Gastroesophageal sphincter (tissue), 4 donors: ENCODE measurements around the gene HLCS. TPM values are rescaled to one million over a fixed set of nuclear protein-coding genes. Genes with fewer than 3 reads are reported as not detected.

Experiments
- ATAC-seq: fragments of 150-250 bp; one replicate; pipeline ENCODE4 v1.9.1; 2016; ENCODE audit warnings: mild to moderate bottlenecking, moderate library complexity
- H3K27ac ChIP-seq, 4 donors: fragments of 200-600 bp; sonication (generic) in 3 of 4; 1 replicate in 3 of 4; 2 replicates in 1 of 4; pipeline ENCODE4 v1.5.1; 2016 to 2019
- H3K27me3 ChIP-seq: fragments of 200-600 bp; sonication (generic); one replicate; pipeline ENCODE4 v1.5.1; 2019
- H3K36me3 ChIP-seq, 2 donors: fragments of 200-600 bp; sonication (generic); one replicate each; pipeline ENCODE4 v1.5.1; 2019; ENCODE audit warnings: control low read depth in 1 of 2
- H3K4me1 ChIP-seq, 3 donors: fragments of 200-600 bp; sonication (generic); 1 replicate in 2 of 3; 2 replicates in 1 of 3; pipeline ENCODE4 v1.5.1; 2016 to 2019; ENCODE audit warnings: control low read depth in 2 of 3
- H3K4me3 ChIP-seq, 2 donors: fragments of 200-600 bp; sonication (generic); one replicate each; pipeline ENCODE4 v1.5.1; 2019; ENCODE audit warnings: mild to moderate bottlenecking in 1 of 2, moderate library complexity in 1 of 2
- H3K9me3 ChIP-seq, 3 donors: fragments of 200-600 bp; sonication (generic); one replicate each; pipeline ENCODE4 v1.5.1; 2017 to 2019; ENCODE audit warnings: control low read depth in 2 of 3
- EP300 ChIP-seq: sonication (generic); formaldehyde crosslinking; IDR thresholded peaks from one replicate; pipeline ENCODE4 v1.6.1; 2017; ENCODE audit warnings: antibody characterized with exemption, mild to moderate bottlenecking
- POLR2A ChIP-seq, 2 donors: fragments of 450-650 bp; IDR thresholded peaks; one replicate each; pipeline ENCODE4 v1.6.1; 2017; ENCODE audit warnings: antibody characterized with exemption in 2 of 2, mild to moderate bottlenecking in 2 of 2, moderate library complexity in 1 of 2
- POLR2AphosphoS5 ChIP-seq: sonication (generic); formaldehyde crosslinking; IDR thresholded peaks from one replicate; pipeline ENCODE4 v1.6.1; 2017; ENCODE audit warnings: antibody characterized with exemption
- WGBS, 2 donors: methylation state at CpG; one replicate each; pipeline ENCODE4 v1.1.5; 2018; ENCODE audit warnings: low coverage in 1 of 2; 5-methylcytosine and 5-hydroxymethylcytosine counted together
- total RNA-seq, 4 donors: library from RNA; depleted of rRNA; stranded (reverse); fragments of >200 nt; gene quantifications; one replicate each; pipeline ENCODE4 v1.1.0, GENCODE V29; 2016
- TF ChIP-seq, protein P1 (sequence below), 4 experiments: fragments of 200-600 bp in 2 of 4; fragments of 450-650 bp in 2 of 4; sonication (generic) in 1 of 4; IDR thresholded peaks; one replicate each; pipeline ENCODE4 v1.5.1; 2017 to 2019; ENCODE audit warnings: antibody characterized with exemption in 4 of 4, mild to moderate bottlenecking in 2 of 4, moderate library complexity in 2 of 4

The HLCS gene
- total RNA-seq, 4 donors from 2014 or later: 14.4 to 33.3 (median 24.9) TPM

DNA sequence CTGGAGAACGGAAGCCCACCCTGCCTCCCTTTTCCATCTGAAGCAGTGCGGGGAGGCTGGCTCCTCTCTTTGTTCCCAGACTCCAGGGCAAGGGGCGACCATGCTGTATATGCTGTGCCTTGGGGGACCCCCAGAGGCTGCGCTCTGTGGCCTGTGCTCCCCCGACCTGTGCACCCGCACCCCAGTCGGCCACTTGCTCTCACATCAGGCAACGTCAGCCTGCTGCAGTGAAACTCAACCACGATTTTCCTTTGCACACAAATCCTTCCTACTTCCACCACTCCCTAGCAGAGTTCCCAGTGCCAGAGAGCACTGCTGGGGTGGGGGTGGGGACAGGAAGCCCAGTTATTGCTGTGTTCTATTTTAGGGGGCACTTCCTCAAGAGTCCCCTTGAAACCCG is 215.1 kb downstream of the HLCS start:
- Histone ChIP-seq H3K27ac (no peak overlapping the region), H3K4me3 (no peak overlapping the region), H3K9me3 (no peaks in the 10 kb centered on the region), H3K4me1 (peaks cover 0 to 15% (median 0%) of the 10 kb centered on the region in 3 donors), H3K36me3 (peaks cover 0 to 38% of the 10 kb centered on the region in 2 donors), H3K27me3 (peaks cover 18% of the 10 kb centered on the region)
- no peak for ATAC-seq
- WGBS, 2 donors: 53 to 77% methylated on average over 3 to 4 of the region's 10 CpGs
- TF ChIP-seq EP300 (no peak), POLR2A (IDR thresholded peaks at IDR 0.05) (no peak), POLR2AphosphoS5 (no peak)
- TF ChIP-seq, protein P1, sequence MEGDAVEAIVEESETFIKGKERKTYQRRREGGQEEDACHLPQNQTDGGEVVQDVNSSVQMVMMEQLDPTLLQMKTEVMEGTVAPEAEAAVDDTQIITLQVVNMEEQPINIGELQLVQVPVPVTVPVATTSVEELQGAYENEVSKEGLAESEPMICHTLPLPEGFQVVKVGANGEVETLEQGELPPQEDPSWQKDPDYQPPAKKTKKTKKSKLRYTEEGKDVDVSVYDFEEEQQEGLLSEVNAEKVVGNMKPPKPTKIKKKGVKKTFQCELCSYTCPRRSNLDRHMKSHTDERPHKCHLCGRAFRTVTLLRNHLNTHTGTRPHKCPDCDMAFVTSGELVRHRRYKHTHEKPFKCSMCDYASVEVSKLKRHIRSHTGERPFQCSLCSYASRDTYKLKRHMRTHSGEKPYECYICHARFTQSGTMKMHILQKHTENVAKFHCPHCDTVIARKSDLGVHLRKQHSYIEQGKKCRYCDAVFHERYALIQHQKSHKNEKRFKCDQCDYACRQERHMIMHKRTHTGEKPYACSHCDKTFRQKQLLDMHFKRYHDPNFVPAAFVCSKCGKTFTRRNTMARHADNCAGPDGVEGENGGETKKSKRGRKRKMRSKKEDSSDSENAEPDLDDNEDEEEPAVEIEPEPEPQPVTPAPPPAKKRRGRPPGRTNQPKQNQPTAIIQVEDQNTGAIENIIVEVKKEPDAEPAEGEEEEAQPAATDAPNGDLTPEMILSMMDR (IDR thresholded peaks at IDR 0.05): no peak

DNA sequence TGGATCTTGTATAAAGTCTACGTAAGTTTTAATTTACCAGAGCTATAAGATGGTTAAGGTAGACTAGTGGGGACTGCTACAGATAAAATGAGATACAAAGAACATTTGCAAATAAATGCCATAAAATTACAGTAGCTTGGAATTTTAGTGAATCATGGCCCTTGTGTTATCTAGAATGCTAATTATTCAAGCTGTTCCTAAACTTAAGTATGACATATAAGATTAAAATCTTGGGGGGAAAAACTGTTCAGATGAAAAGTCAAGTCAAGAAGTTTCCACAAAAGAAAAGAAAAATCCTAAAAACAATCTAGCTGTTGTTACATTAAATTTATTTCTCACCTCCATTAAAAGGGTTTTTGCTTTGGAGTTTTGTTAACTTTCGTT is 215.9 kb downstream of the HLCS start:
- H3K27ac ChIP-seq: peak overlapping the region in 1 of 4 donors; percentile 50
- ATAC-seq: no peak

DNA sequence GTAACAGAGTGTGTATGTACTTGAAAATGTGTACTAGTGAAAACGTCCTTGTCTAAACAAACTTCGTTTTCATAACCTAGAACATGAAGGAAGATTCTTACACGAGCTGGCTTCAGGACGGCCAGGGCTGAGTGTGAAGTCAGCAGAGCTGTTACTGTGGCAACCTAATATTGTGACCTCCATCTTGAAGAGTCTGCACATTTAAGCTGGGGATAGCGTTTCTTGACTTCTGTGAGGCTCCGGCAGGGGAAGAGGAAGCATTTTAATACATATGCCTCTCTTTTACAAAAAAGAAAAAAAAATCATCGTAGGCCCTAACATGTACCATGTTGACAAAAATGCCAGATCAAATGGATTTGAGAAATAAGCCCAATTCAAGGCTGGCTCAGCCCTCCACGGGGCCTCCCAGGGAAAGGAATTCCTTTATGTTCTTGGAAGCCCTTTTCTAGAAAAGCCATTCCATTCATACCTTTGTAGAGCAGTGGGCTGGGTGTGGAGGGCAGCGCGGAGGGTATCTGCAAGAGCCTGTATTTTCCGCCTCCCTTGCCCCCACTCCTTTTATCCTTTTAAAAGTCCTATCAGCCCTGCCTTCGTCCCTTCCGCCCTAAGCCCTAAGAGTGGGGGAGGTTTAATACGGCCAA is 216.4 kb downstream of the HLCS start:
- Histone ChIP-seq H3K36me3 (peaks cover 0 to 28% of the 10 kb centered on the region in 2 donors), H3K27ac (peak overlapping the region in 1 of 4 donors; percentile 50), H3K4me1 (peaks cover 0 to 16% (median 0%) of the 10 kb centered on the region in 3 donors), H3K9me3 (no peaks in the 10 kb centered on the region), H3K27me3 (peaks cover 30% of the 10 kb centered on the region), H3K4me3 (no peak overlapping the region)
- peak; percentile 58 for ATAC-seq
- TF ChIP-seq, protein P1 (IDR thresholded peaks at IDR 0.05): no peak
- no peak for TF ChIP-seq POLR2AphosphoS5
- 41 to 55% methylated on average over 11 to 14 of the region's 14 CpGs for WGBS, 2 donors

More for the DNA sequence above, 215.9 kb downstream of the HLCS start:
- no peak for TF ChIP-seq POLR2A (IDR thresholded peaks at IDR 0.05)
- TF ChIP-seq, protein P1 (IDR thresholded peaks at IDR 0.05): no peak
- TF ChIP-seq POLR2AphosphoS5: no peak
- no peak for TF ChIP-seq EP300
- H3K27me3 ChIP-seq: peaks cover 25% of the 10 kb centered on the region
- peaks cover 0 to 15% (median 0%) of the 10 kb centered on the region in 3 donors for H3K4me1 ChIP-seq
- H3K9me3 ChIP-seq: no peaks in the 10 kb centered on the region
- WGBS, 2 donors: 94 to 95% methylated on average over 2 of the region's 2 CpGs
- H3K36me3 ChIP-seq: peaks cover 0 to 31% of the 10 kb centered on the region in 2 donors
- no peak overlapping the region for H3K4me3 ChIP-seq

DNA sequence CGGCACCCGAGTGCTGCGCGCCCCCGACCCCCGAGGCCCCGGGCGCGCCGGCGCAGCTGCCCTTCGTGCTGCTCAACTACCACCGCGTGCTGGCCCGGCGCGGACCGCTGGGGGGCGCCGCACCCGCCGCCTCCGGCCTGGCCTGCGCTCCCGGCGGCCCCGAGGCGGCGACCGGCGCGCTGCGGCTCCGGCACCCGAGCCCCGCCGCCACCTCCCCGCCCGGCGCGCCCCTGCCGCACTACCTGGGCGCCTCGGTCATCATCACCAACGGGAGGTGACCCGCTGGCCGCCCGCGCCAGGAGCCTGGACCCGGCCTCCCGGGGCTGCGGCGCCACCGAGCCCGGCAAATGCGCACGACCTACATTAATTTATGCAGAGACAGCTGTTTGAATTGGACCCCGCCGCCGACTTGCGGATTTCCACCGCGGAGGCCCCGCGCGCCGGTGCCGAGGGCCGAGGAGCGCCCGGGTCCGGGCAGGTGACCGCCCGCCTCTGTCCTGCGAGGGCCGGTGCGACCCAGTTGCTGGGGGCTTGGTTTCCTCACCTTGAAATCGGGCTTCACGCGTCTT is 218.6 kb downstream of the HLCS start:
- 8% methylated on average over 12 of the region's 80 CpGs; no CpG with 5 or more reads in 1 of the 2 donors for WGBS, 2 donors
- Histone ChIP-seq H3K4me3 (peak overlapping the region in 1 of 2 donors; percentile 47), H3K27me3 (peaks cover 48% of the 10 kb centered on the region), H3K27ac (peak overlapping the region in 1 of 4 donors; percentile 54), H3K4me1 (peaks cover 0 to 25% (median 0%) of the 10 kb centered on the region in 3 donors), H3K9me3 (no peaks in the 10 kb centered on the region), H3K36me3 (peaks cover 0 to 12% of the 10 kb centered on the region in 2 donors)
- TF ChIP-seq, protein P1 (IDR thresholded peaks at IDR 0.05): no peak
- TF ChIP-seq POLR2A (IDR thresholded peaks at IDR 0.05): no peak
- TF ChIP-seq POLR2AphosphoS5: no peak
- TF ChIP-seq EP300: no peak
- ATAC-seq: peak; percentile 60
